NCI-H2171 treated with DMSO at 0.1 percent for 48 hours (cell line): ENCODE results near the gene ADAMTS10.
"Not testable (repeated sequence)": the region's sequence is repeated elsewhere in the genome, so short reads cannot be mapped to it uniquely, and the experiment has no call there.

Experiments
- DNase-seq: peaks from one replicate; lab custom pipeline; 2025; lab: John Stamatoyannopoulos, UW

The ADAMTS10 gene

GRCh38 chr19:8626842-8627241 is 16.3 kb upstream of the ADAMTS10 start:
- DNase-seq: no peak

GRCh38 chr19:8622886-8623285 is 12.4 kb upstream of the ADAMTS10 start:
- DNase-seq: not testable (repeated sequence)

- DNase-seq: no peak
Measured at GRCh38 chr19:8618751-8619150, 8.2 kb upstream of the ADAMTS10 start.

GRCh38 chr19:8617984-8618383 is 7.5 kb upstream of the ADAMTS10 start:
- DNase-seq: no peak

- DNase-seq: not testable (repeated sequence)
Measured at GRCh38 chr19:8617325-8617724, 6.8 kb upstream of the ADAMTS10 start.

GRCh38 chr19:8616861-8617260 is 6.3 kb upstream of the ADAMTS10 start:
- no peak for DNase-seq

- DNase-seq: no peak
Measured at GRCh38 chr19:8615813-8616596, 5.5 kb upstream of the ADAMTS10 start.

GRCh38 chr19:8615024-8615423 is 4.5 kb upstream of the ADAMTS10 start:
- DNase-seq: no peak

- DNase-seq: no peak
Measured at GRCh38 chr19:8614455-8614854, 3.9 kb upstream of the ADAMTS10 start.

- no peak for DNase-seq
Measured at GRCh38 chr19:8612807-8613171, 2.3 kb upstream of the ADAMTS10 start.

GRCh38 chr19:8611877-8612806 is 1.6 kb upstream of the ADAMTS10 start:
- no peak for DNase-seq

- DNase-seq: no peak
Measured at GRCh38 chr19:8611391-8611876, 919 bp upstream of the ADAMTS10 start.

GRCh38 chr19:8610936-8611300 is 403 bp upstream of the ADAMTS10 start:
- DNase-seq: no peak

- DNase-seq: no peak
Measured at GRCh38 chr19:8609279-8610040, 1.1 kb downstream of the ADAMTS10 start.

GRCh38 chr19:8608941-8609278 is 1.6 kb downstream of the ADAMTS10 start:
- DNase-seq: no peak

- DNase-seq: no peak
Measured at GRCh38 chr19:8607386-8607785, 3.1 kb downstream of the ADAMTS10 start.

- DNase-seq: no peak
Measured at GRCh38 chr19:8605514-8605913, 5.0 kb downstream of the ADAMTS10 start.

GRCh38 chr19:8601796-8602195 is 8.7 kb downstream of the ADAMTS10 start:
- DNase-seq: no peak

GRCh38 chr19:8600816-8601215 is 9.7 kb downstream of the ADAMTS10 start:
- no peak for DNase-seq

- no peak for DNase-seq
Measured at GRCh38 chr19:8600064-8600463, 10.5 kb downstream of the ADAMTS10 start.

GRCh38 chr19:8596168-8596567 is 14.3 kb downstream of the ADAMTS10 start:
- no peak for DNase-seq

GRCh38 chr19:8595651-8596050 is 14.9 kb downstream of the ADAMTS10 start:
- no peak for DNase-seq
